NCI-H2029 (cell line): Measurements from ENCODE around the gene GALNT11.
"Not testable (repeated sequence)": the region's sequence is repeated elsewhere in the genome, so short reads cannot be mapped to it uniquely, and the experiment has no call there.

Source experiments
- DNase-seq: peaks from one replicate; lab custom pipeline; 2025; lab: John Stamatoyannopoulos, UW

Gene GALNT11

GRCh38 chr7:152075379-152075778 lies 49.9 kb downstream of the GALNT11 start:
- not testable (repeated sequence) for DNase-seq

DNA sequence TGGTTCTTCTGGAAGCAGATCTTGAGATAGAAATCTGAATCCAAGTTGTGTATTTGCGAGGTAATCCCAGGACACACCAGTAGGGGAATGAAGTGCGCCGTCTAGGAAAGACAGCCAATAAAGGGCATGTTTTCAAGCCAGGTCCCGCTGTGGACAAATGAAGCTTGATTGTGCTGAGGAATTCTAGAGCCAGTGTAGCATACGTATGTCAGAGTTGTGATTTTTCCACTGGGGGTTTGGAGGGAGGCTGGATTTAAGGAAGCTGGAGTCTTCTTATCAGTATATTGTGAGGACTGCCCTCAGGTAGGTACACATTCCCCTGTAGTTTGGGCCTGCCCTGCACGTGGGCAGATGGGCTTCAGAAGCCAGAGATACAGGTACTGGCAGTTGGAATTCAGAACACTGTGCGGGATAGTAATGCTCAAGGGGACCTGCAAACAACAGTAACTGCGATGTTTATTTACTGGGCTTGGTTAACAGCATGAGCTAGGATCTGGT lies 50.9 kb downstream of the GALNT11 start:
- peak; percentile 12 for DNase-seq

DNA sequence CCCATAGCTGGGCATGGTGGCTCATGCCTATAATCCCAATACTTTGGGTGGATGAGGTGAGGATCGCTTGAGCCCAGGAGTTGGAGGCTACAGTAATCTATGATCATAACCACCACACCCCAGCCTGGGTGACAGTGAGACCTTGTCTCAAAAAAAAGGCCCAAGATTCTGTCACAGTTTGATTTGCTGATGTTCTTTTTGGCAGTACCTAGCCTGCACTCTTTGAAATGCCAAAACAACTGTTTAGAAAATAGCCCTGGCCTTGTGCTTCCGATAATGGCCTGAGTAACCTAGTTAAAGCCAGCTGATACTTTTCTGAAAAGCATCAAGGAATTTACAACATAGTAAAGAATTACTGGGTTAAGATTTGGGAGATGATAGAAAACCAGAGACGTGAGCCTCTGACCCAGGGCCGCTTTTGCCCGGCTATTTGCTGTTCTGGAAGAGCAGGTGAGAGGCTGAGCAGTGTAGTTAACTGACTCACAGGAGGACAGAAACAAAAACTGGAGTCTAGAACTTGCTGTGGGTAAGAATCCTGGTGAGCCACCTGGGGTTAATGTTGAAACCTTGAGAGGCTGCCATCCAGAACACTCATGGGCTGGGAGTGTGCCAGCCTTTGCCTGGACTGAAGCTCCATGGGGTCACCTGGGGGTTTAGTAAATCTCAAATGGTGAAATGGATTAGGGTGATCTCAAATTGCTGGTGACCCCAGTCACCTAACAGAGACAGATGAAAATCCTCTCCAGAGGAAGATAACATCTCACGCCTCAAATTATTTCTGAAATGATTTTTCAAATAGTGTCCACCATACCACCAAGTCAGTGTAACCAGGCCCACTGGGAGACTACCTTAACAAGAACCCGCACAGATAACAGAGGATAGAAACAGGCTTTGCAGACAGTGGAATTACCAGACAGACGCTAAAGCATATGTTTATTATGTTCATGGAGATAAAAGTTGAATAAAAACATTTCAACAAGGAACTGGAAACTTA lies 51.8 kb downstream of the GALNT11 start:
- DNase-seq = no peak

- no peak for DNase-seq
Observed at GRCh38 chr7:152078025-152078424, 52.6 kb downstream of the GALNT11 start.

- DNase-seq = no peak
Observed at GRCh38 chr7:152078786-152079185, 53.3 kb downstream of the GALNT11 start.

DNA sequence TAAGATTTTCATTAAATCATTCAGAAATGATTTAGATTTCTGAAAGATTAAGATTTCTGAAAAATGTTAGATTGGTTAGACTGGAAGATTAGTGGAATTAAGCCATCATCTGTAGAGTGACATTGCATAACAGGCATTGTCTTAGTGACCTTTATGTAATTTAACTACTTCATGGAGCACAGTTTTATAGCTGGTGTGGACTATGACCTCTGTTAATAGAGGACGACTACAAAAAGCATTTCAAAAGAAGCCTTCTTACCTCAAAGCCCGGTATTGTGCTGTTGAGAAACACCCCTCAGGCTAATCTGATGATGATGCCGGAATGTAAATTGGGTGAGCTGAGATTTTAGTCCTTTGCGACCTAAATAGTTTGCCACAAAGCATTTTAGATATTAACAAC lies 55.6 kb downstream of the GALNT11 start:
- no peak for DNase-seq

DNA sequence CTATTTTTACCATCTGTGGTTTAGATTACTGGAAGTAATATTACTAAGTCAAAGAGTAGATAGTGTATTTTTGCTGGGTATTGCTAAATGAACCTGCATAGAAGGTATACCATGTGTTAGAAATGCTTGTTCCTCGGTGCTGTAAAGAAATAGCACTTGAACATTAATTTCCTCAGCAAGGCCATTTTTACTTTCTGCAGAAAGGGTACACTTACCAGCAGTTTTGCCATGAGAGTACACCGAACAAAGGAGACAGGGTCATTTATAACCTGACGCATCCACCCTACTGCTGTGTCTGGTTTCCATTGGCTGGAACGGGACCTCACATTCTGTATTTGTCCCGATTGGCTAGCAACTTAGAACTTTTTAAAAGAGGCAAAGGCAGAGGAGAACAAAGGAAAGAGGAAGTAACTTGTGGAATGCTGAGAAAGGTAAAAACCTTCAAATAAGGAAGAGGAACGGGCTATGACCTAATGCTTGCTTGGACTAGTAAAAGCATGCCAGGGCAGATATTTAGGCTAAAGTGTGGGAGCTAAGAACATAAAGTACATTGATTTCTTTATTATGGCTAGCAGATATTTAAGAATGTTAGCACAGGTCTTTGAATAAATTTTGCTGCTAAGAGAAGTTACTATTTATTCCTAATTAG lies 56.7 kb downstream of the GALNT11 start:
- DNase-seq = not testable (repeated sequence)

GRCh38 chr7:152085131-152085530 lies 59.7 kb downstream of the GALNT11 start:
- DNase-seq = no peak

DNA sequence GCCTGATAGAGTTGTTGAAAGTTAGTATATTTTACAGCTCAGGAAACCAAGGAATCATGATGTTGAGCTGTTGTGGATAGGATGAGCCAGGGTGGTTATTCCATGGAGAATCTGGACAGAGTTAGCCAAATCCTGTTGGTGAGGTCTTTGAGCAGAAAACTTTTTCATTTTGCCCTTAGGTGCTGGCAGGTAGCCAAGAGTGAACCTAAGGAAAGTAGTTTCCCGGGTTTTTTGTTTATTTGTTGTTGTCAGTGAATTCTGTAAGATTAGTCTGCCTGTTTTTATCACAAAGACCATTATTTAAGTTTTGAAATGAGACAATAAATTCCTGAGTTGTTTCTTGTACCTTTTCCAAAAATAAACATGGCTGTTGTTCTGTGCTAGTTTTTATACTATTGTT lies 61.0 kb downstream of the GALNT11 start:
- DNase-seq = no peak

- DNase-seq = no peak
Observed at GRCh38 chr7:152089183-152089582, 63.7 kb downstream of the GALNT11 start.

DNA sequence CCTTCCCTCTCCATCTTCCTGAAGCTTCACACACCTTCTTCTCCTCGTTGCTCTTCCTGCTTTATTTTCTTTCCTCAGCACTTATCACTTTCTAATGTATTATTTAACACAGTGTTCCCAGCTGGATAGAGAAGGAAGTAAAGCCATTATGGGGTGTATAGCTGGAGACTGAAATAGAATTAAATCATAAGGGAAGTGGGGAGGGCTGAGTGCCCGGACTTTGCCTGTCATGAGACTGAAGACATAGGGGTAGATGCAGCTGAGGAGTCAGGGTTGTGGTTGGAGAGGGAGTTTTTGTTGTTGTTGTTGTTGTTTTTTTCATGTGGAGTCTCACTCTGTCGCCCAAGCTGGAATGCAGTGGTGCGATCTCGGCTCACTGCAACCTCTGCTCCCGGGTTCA lies 65.3 kb downstream of the GALNT11 start:
- DNase-seq = no peak

GRCh38 chr7:152093717-152094116 lies 68.2 kb downstream of the GALNT11 start:
- no peak for DNase-seq

- no peak for DNase-seq
Observed at GRCh38 chr7:152095771-152096170, 70.3 kb downstream of the GALNT11 start.

- no peak for DNase-seq
Observed at GRCh38 chr7:152097330-152097729, 71.9 kb downstream of the GALNT11 start.

GRCh38 chr7:152103066-152103465 lies 77.6 kb downstream of the GALNT11 start:
- DNase-seq = no peak

DNA sequence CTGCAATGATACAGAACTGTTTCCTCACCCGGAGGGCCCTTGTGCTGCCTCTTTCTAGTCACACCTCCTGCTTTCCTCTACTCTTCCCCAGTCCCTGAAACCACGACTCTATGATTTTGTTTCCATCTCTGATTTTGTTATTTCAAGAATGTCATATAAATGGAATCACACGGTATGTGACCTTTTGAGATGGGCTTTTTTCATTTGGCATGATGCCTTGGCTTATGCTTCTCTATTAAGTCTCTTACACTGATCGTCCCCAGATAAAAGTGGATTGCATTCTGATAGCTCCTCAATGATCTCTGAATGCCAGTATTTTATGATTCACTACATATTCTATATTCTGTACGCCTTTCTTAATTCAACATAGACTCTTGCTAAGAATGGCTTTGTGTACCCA lies 78.2 kb downstream of the GALNT11 start:
- DNase-seq = no peak

DNA sequence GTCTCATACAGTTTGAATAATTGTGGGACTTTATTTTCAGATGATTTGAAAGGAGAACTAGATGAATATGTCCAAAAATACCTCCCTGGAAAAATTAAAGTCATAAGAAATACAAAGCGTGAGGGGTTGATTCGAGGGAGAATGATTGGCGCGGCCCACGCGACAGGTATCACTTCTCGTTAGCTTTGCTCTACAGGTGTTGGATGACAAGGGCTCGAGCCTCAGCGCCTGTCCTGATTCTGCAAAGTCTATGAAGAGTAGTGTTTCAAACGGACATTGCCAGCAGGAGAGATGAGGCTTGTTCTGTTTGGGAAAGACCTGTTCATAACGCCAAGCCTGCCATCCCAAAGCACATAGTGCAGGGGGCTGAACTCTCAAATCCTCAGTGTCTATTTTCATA lies 79.7 kb downstream of the GALNT11 start:
- no peak for DNase-seq

DNA sequence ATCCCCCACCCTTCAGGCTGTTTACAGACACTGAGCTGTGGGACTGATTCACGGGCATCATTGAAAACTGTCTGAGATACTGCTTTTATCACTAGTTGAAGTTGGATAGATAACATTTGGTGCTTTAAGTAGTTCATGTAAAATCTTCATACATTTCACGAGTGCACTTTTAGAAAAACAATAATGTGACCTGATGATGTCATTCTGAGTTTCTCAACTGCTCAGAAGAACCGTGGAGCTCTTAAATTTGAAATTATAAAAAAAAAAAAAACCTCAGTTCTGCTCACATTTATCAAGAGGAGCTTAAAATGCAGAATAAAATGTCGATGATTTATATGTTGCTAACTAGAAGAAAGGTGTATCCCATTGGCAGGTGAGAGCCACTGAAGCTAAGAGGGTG lies 81.5 kb downstream of the GALNT11 start:
- DNase-seq = no peak

DNA sequence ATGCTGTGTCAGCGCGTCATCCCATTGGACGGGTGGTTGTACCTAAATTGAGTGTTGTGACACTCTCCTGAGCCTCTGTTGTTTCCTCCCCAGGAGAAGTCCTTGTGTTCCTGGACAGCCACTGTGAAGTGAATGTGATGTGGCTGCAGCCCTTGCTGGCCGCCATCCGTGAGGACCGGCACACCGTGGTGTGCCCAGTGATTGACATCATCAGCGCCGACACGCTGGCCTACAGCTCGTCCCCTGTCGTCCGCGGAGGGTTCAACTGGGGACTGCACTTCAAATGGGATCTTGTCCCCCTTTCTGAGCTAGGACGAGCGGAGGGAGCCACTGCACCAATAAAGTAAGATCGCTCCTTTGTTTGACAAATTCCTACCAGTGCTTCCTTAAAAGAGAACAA lies 82.5 kb downstream of the GALNT11 start:
- DNase-seq = no peak

DNA sequence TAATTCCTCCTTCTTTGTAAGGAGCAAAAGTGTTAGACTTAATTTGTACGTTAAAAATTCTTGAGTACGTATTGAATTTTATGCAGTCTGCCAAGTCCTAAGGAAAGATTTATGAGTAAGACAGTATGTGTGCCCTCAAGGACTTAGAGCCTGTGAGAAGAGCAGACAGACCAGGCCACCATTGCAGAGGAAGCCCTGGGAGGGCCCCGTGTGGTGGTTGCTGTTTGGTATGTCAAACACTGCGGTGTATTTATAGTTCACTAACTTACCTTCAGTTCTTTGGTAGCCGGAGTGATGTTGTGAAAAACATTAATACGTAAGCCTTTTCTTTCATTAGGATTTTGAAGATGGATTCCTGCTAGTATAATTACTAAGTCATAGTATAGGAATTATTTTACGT lies 82.9 kb downstream of the GALNT11 start:
- DNase-seq = no peak

DNA sequence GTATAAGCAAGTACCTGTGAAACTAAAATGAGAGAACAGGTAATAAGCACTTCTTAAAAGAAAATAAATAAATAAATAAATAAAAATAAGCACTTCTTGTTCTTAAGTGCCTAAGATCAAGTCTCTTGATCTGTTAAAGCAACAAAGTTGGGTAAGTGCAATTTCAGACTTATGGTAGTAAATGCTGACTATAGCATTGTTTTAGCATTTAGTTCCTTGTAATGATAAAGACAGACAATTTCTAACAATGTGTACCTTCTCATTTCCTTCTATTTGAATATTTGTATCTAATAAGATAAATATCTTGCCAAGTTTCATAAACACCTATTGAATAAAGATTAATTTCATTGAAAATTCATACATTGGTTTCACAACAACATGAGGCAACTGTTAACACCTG lies 87.4 kb downstream of the GALNT11 start:
- no peak for DNase-seq

GRCh38 chr7:152115021-152115718 lies 89.7 kb downstream of the GALNT11 start:
- peak; percentile 9 for DNase-seq

DNA sequence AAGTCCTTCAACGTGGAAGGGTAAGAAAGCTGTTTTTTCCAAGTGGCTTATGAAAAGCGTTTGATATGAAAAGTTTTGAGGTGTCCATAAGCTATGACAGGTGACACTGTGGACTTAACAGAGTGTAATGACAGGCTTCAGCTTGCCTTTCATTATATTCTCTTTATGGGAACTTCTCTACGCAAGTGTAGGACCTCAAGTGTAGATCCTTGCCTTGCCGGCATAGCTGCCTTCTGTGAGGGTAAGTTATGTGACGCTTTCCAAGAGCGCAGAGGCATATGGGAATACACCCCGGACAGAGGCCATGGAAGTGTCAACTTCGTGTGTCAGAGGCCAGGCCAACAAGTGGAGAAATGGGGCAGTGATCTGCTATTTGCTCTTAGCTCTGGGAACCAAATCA lies 91.9 kb downstream of the GALNT11 start:
- no peak for DNase-seq
